ENCODE results near the gene SZRD1. TPM values are rescaled to one million over a fixed set of nuclear protein-coding genes. Genes with fewer than 3 reads are reported as not detected.

SZRD1 gene
- total and polyA plus RNA-seq, 9 of the 15 experiments (the other 6 are each of a cell fraction or from before 2014, with no cell fraction given) = 3.9 to 149 (median 82.5) TPM

- TF ChIP-seq, protein P1, sequence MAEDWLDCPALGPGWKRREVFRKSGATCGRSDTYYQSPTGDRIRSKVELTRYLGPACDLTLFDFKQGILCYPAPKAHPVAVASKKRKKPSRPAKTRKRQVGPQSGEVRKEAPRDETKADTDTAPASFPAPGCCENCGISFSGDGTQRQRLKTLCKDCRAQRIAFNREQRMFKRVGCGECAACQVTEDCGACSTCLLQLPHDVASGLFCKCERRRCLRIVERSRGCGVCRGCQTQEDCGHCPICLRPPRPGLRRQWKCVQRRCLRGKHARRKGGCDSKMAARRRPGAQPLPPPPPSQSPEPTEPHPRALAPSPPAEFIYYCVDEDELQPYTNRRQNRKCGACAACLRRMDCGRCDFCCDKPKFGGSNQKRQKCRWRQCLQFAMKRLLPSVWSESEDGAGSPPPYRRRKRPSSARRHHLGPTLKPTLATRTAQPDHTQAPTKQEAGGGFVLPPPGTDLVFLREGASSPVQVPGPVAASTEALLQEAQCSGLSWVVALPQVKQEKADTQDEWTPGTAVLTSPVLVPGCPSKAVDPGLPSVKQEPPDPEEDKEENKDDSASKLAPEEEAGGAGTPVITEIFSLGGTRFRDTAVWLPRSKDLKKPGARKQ (CRISPR knock-in tag; IDR thresholded peaks at IDR 0.05) = no peak
- TF ChIP-seq, protein P2, sequence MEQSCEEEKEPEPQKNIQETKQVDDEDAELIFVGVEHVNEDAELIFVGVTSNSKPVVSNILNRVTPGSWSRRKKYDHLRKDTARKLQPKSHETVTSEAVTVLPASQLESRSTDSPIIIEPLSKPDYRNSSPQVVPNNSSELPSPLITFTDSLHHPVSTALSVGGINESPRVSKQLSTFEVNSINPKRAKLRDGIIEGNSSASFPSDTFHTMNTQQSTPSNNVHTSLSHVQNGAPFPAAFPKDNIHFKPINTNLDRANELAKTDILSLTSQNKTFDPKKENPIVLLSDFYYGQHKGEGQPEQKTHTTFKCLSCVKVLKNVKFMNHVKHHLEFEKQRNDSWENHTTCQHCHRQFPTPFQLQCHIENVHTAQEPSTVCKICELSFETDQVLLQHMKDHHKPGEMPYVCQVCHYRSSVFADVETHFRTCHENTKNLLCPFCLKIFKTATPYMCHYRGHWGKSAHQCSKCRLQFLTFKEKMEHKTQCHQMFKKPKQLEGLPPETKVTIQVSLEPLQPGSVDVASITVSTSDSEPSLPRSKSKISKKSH (CRISPR knock-in tag; IDR thresholded peaks at IDR 0.05) = no peak
- TF ChIP-seq PHF21A (IDR thresholded peaks at IDR 0.05; ENCODE audit: borderline replicate concordance, low read depth) (no peak), SPI1 (IDR thresholded peaks at IDR 0.05; ENCODE audit: borderline replicate concordance, low read depth, low read length) (peak; percentile 70; the same call in 1 of the 2 replicates), MYNN (IDR thresholded peaks at IDR 0.05) (0 out of 2 replicates have a peak, but pooled peaks have one; percentile 37), MYNN (CRISPR knock-in tag; IDR thresholded peaks at IDR 0.05) (no peak), ZNF224 (CRISPR knock-in tag; IDR thresholded peaks at IDR 0.05) (no peak), ZFPM2 (CRISPR knock-in tag; IDR thresholded peaks at IDR 0.05) (no peak), ZHX1 (conservative IDR thresholded peaks at IDR 0.05; ENCODE audit: low read length) (no peak; the same call in 1 of the 2 replicates), SIN3A (IDR thresholded peaks at IDR 0.05; ENCODE audit: borderline replicate concordance in 2 of 2, control insufficient read depth in 1 of 2, low read depth in 2 of 2, low read length in 2 of 2) (no peak; a peak in 1 of 4 replicates), BRCA1 (IDR thresholded peaks at IDR 0.05) (no peak), BRCA1 (CRISPR knock-in tag; IDR thresholded peaks at IDR 0.05) (no peak), RAD21 (CRISPR knock-in tag; conservative IDR thresholded peaks at IDR 0.05 in 1 of 2, IDR thresholded peaks at IDR 0.05 in 1 of 2) (no peak; a peak in 1 of 4 replicates), HNRNPUL1 (IDR thresholded peaks at IDR 0.05; ENCODE audit: low read length) (no peak), RBM22 (IDR thresholded peaks at IDR 0.05; ENCODE audit: low read depth, low read length, poor library complexity, severe bottlenecking) (no peak), ZNF583 (CRISPR knock-in tag; IDR thresholded peaks at IDR 0.05) (peak; percentile 53; the same call in 1 of the 2 replicates), SAFB2 (IDR thresholded peaks at IDR 0.05; ENCODE audit: borderline replicate concordance, low read depth, low read length, severe bottlenecking) (no peak), NFE2L1 (tag; IDR thresholded peaks at IDR 0.05; ENCODE audit: borderline replicate concordance, low read depth) (no peak), KDM5B (IDR thresholded peaks at IDR 0.05; ENCODE audit: insufficient replicate concordance, low read depth, low read length) (no peak), HINFP (tag; conservative IDR thresholded peaks at IDR 0.05; ENCODE audit: low read depth) (0 out of 2 replicates have a peak, but pooled peaks have one; percentile 8), ARHGAP35 (IDR thresholded peaks at IDR 0.05; ENCODE audit: partially characterized antibody) (no peak)
Observed at GRCh38 chr1:16366722-16367257, at the start of gene SZRD1 (continued).
